Neuronal stem cell (in vitro differentiated cells): ENCODE measurements around the gene RASA4.
"Not testable (repeated sequence)": the region's sequence is repeated elsewhere in the genome, so short reads cannot be mapped to it uniquely, and the experiment has no call there.

ENCODE experiments used
- DNase-seq: peaks from one replicate; pipeline ENCODE4 v3.0.0-alpha.2; 2013; ENCODE audit warnings: low spot score
- H2AFZ ChIP-seq: one replicate; pipeline ENCODE4 v1.6.1; 2013; ENCODE audit warnings: mild to moderate bottlenecking, low read length, inconsistent platforms
- H2AK5ac ChIP-seq: 2 replicates; pipeline ENCODE4 v1.6.1; 2013; ENCODE audit warnings: low read depth, mild to moderate bottlenecking, inconsistent platforms, low read length, moderate library complexity, mixed read lengths
- H2BK120ac ChIP-seq: 2 replicates; pipeline ENCODE4 v1.6.1; 2013; ENCODE audit warnings: low read depth, mild to moderate bottlenecking, inconsistent platforms, low read length, moderate library complexity, mixed read lengths
- H2BK12ac ChIP-seq: one replicate; pipeline ENCODE4 v1.6.1; 2013; ENCODE audit warnings: low read length, inconsistent platforms
- H2BK15ac ChIP-seq: 2 replicates; pipeline ENCODE4 v1.6.1; 2013; ENCODE audit warnings: mild to moderate bottlenecking, low read length, inconsistent platforms, mixed read lengths
- H2BK5ac ChIP-seq: one replicate; pipeline ENCODE4 v1.6.1; 2013; ENCODE audit warnings: inconsistent platforms, mild to moderate bottlenecking, low read length, moderate library complexity
- H3K14ac ChIP-seq: one replicate; pipeline ENCODE4 v1.6.1; 2013; ENCODE audit warnings: low read length, inconsistent platforms
- H3K18ac ChIP-seq: 2 replicates; pipeline ENCODE4 v1.6.1; 2013; ENCODE audit warnings: low read length, inconsistent platforms
- H3K23ac ChIP-seq: 2 replicates; pipeline ENCODE4 v1.6.1; 2013; ENCODE audit warnings: low read depth, mild to moderate bottlenecking, mixed read lengths, low read length, inconsistent platforms; ENCODE audit not compliant: poor library complexity
- H3K27ac ChIP-seq: replicated peaks from 3 replicates; pipeline ENCODE4 v1.5.1; 2013; ENCODE audit warnings: low read length, inconsistent platforms
- H3K27me3 ChIP-seq, 3 experiments: 2 replicates each; pipeline ENCODE4 v1.6.1; 2013; ENCODE audit warnings: low read length in 3 of 3, mild to moderate bottlenecking in 2 of 3, inconsistent platforms in 1 of 3, low read depth in 1 of 3, mixed read lengths in 1 of 3, moderate library complexity in 1 of 3; ENCODE audit not compliant: control insufficient read depth in 3 of 3, insufficient read depth in 3 of 3
- H3K36me3 ChIP-seq, 2 donors: replicated peaks in 1 of 2; 2 replicates each; pipeline ENCODE4 v1.6.1; 2013; ENCODE audit warnings: low read length in 2 of 2; ENCODE audit not compliant: control insufficient read depth in 2 of 2, insufficient read depth in 2 of 2
- H3K4ac ChIP-seq: 2 replicates; pipeline ENCODE4 v1.6.1; 2013; ENCODE audit warnings: inconsistent platforms, mild to moderate bottlenecking, low read length, moderate library complexity
- H3K4me1 ChIP-seq, 2 donors: 1 replicate in 1 of 2; 2 replicates in 1 of 2; pipeline ENCODE4 v1.6.1; 2013; ENCODE audit warnings: low read length in 2 of 2, low read depth in 1 of 2; ENCODE audit not compliant: control insufficient read depth in 2 of 2, insufficient read depth in 1 of 2
- H3K4me2 ChIP-seq: one replicate; pipeline ENCODE4 v1.6.1; 2013; ENCODE audit warnings: mild to moderate bottlenecking, low read length, inconsistent platforms; ENCODE audit not compliant: insufficient read depth, poor library complexity, severe bottlenecking
- H3K4me3 ChIP-seq, 2 donors: 2 replicates each; pipeline ENCODE4 v1.5.1; 2013; ENCODE audit warnings: low read length in 2 of 2, mild to moderate bottlenecking in 2 of 2, inconsistent platforms in 1 of 2, moderate library complexity in 1 of 2
- H3K79me1 ChIP-seq: one replicate; pipeline ENCODE4 v1.6.1; 2013; ENCODE audit warnings: low read depth, mild to moderate bottlenecking, inconsistent platforms, low read length, moderate library complexity
- H3K9ac ChIP-seq: one replicate; pipeline ENCODE4 v1.6.1; 2013; ENCODE audit warnings: mild to moderate bottlenecking, low read depth, low read length, inconsistent platforms; ENCODE audit not compliant: poor library complexity
- H3K9me3 ChIP-seq, 2 donors: replicated peaks in 1 of 2; 2 replicates each; pipeline versions ENCODE3 to v1.6.1; 2013; ENCODE audit warnings: low read length in 2 of 2, mild to moderate bottlenecking in 2 of 2, inconsistent platforms in 1 of 2, low read depth in 1 of 2, mixed read lengths in 1 of 2, moderate library complexity in 1 of 2; ENCODE audit not compliant: control insufficient read depth in 2 of 2, insufficient read depth in 1 of 2
- H4K8ac ChIP-seq: one replicate; pipeline ENCODE4 v1.6.1; 2013; ENCODE audit warnings: low read depth, mild to moderate bottlenecking, inconsistent platforms, low read length, moderate library complexity
- H4K91ac ChIP-seq: one replicate; pipeline ENCODE4 v1.6.1; 2013; ENCODE audit warnings: low read length, low read depth, mild to moderate bottlenecking, inconsistent platforms; ENCODE audit not compliant: poor library complexity
- WGBS, 2 donors: extraction: QIAGEN DNeasy Blood & Tissue Kit; methylation state at CpG; one replicate each; pipeline ENCODE4 v1.1.7; 2013; ENCODE audit warnings: missing lambda C conversion rate in 2 of 2, mixed read lengths in 1 of 2; ENCODE audit not compliant: insufficient read length in 2 of 2, insufficient replicate concordance in 1 of 2; ENCODE audit errors: extremely low coverage in 2 of 2; 5-methylcytosine and 5-hydroxymethylcytosine counted together

The RASA4 gene

DNA sequence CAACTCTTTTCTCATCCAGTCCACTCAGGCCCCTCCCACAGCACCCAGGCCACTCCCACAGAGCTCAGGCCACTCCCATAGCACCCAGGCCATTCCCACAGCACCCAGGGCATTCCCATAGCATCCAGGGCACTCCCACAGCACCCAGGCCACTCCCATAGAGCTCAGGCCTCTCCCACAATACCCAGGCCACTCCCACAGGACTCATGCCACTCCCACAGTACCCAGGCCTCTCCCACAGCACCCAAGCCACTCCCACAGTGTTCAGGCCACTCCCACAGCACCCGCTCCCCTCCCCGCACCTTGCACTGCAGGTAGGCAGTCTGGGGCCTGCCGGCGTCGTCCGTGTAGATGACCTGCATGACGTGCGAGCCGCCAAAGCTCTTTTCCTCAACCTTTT lies 26.7 kb downstream of the RASA4 start:
- H3K4me1 ChIP-seq, H3K9me3 ChIP-seq, H3K79me1 ChIP-seq, H4K8ac ChIP-seq, H2BK12ac ChIP-seq, H2BK15ac ChIP-seq, H3K14ac ChIP-seq, H3K4me2 ChIP-seq, DNase-seq, H3K9ac ChIP-seq, H2BK120ac ChIP-seq, H4K91ac ChIP-seq, H2AK5ac ChIP-seq, H3K27me3 ChIP-seq, H3K36me3 ChIP-seq, H2AFZ ChIP-seq, H3K27ac ChIP-seq, H3K4ac ChIP-seq, H3K18ac ChIP-seq, H3K4me3 ChIP-seq, H3K23ac ChIP-seq, H2BK5ac ChIP-seq: not testable (repeated sequence)
- WGBS, 2 donors = no CpG with 5 or more reads among the region's 9 CpGs

- not testable (repeated sequence) for H2AFZ ChIP-seq, H2BK12ac ChIP-seq, H3K9me3 ChIP-seq, H4K91ac ChIP-seq, H2BK5ac ChIP-seq, H3K18ac ChIP-seq, H2BK120ac ChIP-seq, H3K9ac ChIP-seq, H3K4ac ChIP-seq, H3K36me3 ChIP-seq, H4K8ac ChIP-seq, DNase-seq, H3K27me3 ChIP-seq, H3K4me2 ChIP-seq, H3K4me1 ChIP-seq, H3K23ac ChIP-seq, H3K4me3 ChIP-seq, H3K27ac ChIP-seq, H3K14ac ChIP-seq, H2AK5ac ChIP-seq, H3K79me1 ChIP-seq, H2BK15ac ChIP-seq
- no CpG with 5 or more reads among the region's 5 CpGs for WGBS, 2 donors
These were observed 33.1 kb downstream of the RASA4 start for GRCh38 chr7:102583495-102583894.

DNA sequence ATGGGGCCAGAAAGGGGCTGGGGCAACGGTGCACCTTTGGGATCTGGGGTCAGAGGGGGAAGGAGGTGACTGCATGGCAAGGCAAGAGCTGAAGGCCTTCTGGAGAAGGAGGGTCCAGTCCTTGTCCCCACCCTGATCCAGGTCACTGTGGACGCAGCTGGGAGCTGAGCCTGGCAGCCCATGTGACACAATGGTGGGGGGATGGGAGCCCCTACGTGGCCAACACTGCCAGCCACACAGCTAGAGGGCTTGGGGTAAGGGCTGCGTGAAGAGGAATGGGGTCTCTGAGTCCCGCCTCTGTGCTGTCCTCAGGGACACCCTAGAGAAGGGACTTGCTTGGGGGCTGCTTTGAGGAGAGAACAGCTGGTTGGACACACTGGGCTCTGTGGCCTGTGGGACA lies 34.8 kb downstream of the RASA4 start:
- not testable (repeated sequence) for DNase-seq, H3K27ac ChIP-seq, H3K4me2 ChIP-seq, H3K27me3 ChIP-seq, H3K4me1 ChIP-seq, H3K79me1 ChIP-seq, H3K9me3 ChIP-seq, H2BK120ac ChIP-seq, H3K4me3 ChIP-seq, H3K23ac ChIP-seq, H2AK5ac ChIP-seq, H3K36me3 ChIP-seq, H4K8ac ChIP-seq, H3K14ac ChIP-seq, H2BK15ac ChIP-seq, H3K18ac ChIP-seq, H2BK5ac ChIP-seq, H2AFZ ChIP-seq, H3K9ac ChIP-seq, H4K91ac ChIP-seq, H3K4ac ChIP-seq, H2BK12ac ChIP-seq
- no CpG with 5 or more reads among the region's 5 CpGs for WGBS, 2 donors

GRCh38 chr7:102578486-102578885 lies 38.1 kb downstream of the RASA4 start:
- H3K79me1 ChIP-seq, H2AFZ ChIP-seq, H3K14ac ChIP-seq, H2BK120ac ChIP-seq, H2BK15ac ChIP-seq, H2BK5ac ChIP-seq, H3K36me3 ChIP-seq, H3K4ac ChIP-seq, H3K9ac ChIP-seq, DNase-seq, H3K4me2 ChIP-seq, H4K8ac ChIP-seq, H3K18ac ChIP-seq, H4K91ac ChIP-seq, H3K4me1 ChIP-seq, H3K23ac ChIP-seq, H3K4me3 ChIP-seq, H3K27me3 ChIP-seq, H2AK5ac ChIP-seq, H2BK12ac ChIP-seq, H3K9me3 ChIP-seq, H3K27ac ChIP-seq: not testable (repeated sequence)
- whole genome bisulfite sequencing, 2 donors = no CpG with 5 or more reads among the region's 5 CpGs
